Pancreas (tissue), 10 donors: ENCODE measurements around the gene CALN1. TPM values are rescaled to one million over a fixed set of nuclear protein-coding genes. Genes with fewer than 3 reads are reported as not detected.

Source experiments
- ATAC-seq, 4 donors: fragments of 200-7000 bp; cut with Tn5 transposase; one replicate each; pipeline versions ENCODE4 v1.8.0 to v1.9.1; 2020; ENCODE audit warnings: mild to moderate bottlenecking in 4 of 4, moderate library complexity in 4 of 4
- DNase-seq, 6 donors: peaks; one replicate each; pipeline ENCODE4 v3.0.0-alpha.2; 2020
- FAIRE-seq: peaks from 2 replicates; lab custom pipeline; 2012; peaks lifted over from hg19 to GRCh38; lab: Jason Lieb, UNC
- H3K27ac ChIP-seq, 4 donors: fragments of 200-600 bp; sonication (generic); 1 replicate in 3 of 4; 2 replicates in 1 of 4; pipeline versions ENCODE4 v1.5.0 to v1.8.0; 2020
- H3K27me3 ChIP-seq, 4 donors: fragments of 200-600 bp; one replicate each; pipeline ENCODE4 v1.8.0; 2021
- H3K36me3 ChIP-seq, 3 donors: fragments of 200-600 bp; sonication (generic) in 1 of 3; one replicate each; pipeline versions ENCODE4 v1.5.0 to v1.8.0; 2020 to 2021
- H3K4me1 ChIP-seq, 3 donors: fragments of 200-600 bp; one replicate each; pipeline ENCODE4 v1.8.0; 2021
- H3K4me3 ChIP-seq, 4 donors: fragments of 200-600 bp; sonication (generic) in 2 of 4; one replicate each; pipeline versions ENCODE4 v1.5.0 to v1.8.0; 2020 to 2021
- H3K9me3 ChIP-seq, 4 donors: fragments of 200-600 bp; one replicate each; pipeline ENCODE4 v1.8.0; 2021
- WGBS, 2 donors: extraction: QIAGEN DNeasy Blood & Tissue Kit; methylation state at CpG; one replicate each; pipeline ENCODE4 v1.1.7; 2013; 5-methylcytosine and 5-hydroxymethylcytosine counted together
- intact Hi-C, 3 donors: fragments of 100-400 bp; cut with DNase I; formaldehyde crosslinking; loops; one replicate each; pipeline versions ENCODE4 v1.11.1 to v1.14.2; 2022
- polyA plus RNA-seq, 2 donors: library from polyadenylated mRNA; stranded (reverse); fragments of 200-250 nt; gene quantifications; one replicate each; pipeline ENCODE4 v1.2.3, GENCODE V29; 2013
- total RNA-seq, 6 donors: library from RNA; stranded (reverse); fragmentation: NEBNext Ultra II Directional in 4 of 6; extraction: Animal tissue kit (Norgen Biotek cat#: 25700) in 4 of 6; gene quantifications; one replicate each; pipeline versions ENCODE4 v1.2.1 to v1.2.4, GENCODE V29; 2021 to 2023
- TF ChIP-seq, protein P1 (sequence below), 4 donors: fragments of 200-600 bp; sonication (generic) in 3 of 4; IDR thresholded peaks; one replicate each; pipeline versions ENCODE4 v1.5.0 to v1.8.0; 2021; ENCODE audit warnings: antibody characterized with exemption in 4 of 4
- donor health status: healthy with polysubstance abuse.
- donor health status: DM: no; HTN: no; CAD: no; lungs with moderate emphysema.
- donor health status: DM: no; HTN: no; CAD: no.
- donor health status: control.
- donor health status: control.
- donor health status: Bipolar disorder and iron deficiency.
- donor health status: DM: yes; HTN: yes; CAD: no.
- donor health status: DM: no; HTN: no; CAD: no.
- donor health status: DM: no; HTN: no; CAD: no.
- donor health status: DM: yes; HTN: yes; CAD: no.

CALN1 gene
- total and polyA plus RNA-seq, 8 donors = 0.39 to 18.4 (median 1.5) TPM

DNA sequence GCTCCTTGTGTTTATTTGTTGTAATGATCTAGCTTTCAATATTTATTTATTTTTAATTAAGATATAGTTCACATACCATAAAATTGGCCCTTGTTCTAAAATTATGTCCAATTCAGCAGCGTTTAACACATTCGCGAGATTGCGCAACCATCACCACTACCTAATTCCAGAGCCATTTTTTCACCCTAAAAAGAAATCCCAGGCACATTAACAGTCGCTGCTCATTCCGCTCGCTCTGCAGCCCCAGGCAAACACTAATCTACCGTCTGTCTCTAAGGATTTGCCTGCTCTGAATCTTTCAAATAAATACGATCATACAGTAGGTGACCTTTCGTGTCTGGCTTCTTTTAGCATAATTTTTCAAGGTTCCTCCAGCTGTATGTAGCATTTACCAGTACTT is 616.7 kb downstream of the CALN1 start:
- TF ChIP-seq, protein P1, sequence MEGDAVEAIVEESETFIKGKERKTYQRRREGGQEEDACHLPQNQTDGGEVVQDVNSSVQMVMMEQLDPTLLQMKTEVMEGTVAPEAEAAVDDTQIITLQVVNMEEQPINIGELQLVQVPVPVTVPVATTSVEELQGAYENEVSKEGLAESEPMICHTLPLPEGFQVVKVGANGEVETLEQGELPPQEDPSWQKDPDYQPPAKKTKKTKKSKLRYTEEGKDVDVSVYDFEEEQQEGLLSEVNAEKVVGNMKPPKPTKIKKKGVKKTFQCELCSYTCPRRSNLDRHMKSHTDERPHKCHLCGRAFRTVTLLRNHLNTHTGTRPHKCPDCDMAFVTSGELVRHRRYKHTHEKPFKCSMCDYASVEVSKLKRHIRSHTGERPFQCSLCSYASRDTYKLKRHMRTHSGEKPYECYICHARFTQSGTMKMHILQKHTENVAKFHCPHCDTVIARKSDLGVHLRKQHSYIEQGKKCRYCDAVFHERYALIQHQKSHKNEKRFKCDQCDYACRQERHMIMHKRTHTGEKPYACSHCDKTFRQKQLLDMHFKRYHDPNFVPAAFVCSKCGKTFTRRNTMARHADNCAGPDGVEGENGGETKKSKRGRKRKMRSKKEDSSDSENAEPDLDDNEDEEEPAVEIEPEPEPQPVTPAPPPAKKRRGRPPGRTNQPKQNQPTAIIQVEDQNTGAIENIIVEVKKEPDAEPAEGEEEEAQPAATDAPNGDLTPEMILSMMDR (IDR thresholded peaks at IDR 0.05) = no peak
- H3K27me3 ChIP-seq = no peaks in the 10 kb centered on the region
- WGBS, 2 donors = 83 to 87% methylated on average over 10 of the region's 10 CpGs
- no peaks in the 10 kb centered on the region for H3K36me3 ChIP-seq
- no peaks in the 10 kb centered on the region for H3K4me1 ChIP-seq
- DNase-seq = no peak
- H3K27ac ChIP-seq = no peak overlapping the region
- no peaks in the 10 kb centered on the region for H3K9me3 ChIP-seq
- ATAC-seq = no peak
- no peak for FAIRE-seq
- no peak overlapping the region for H3K4me3 ChIP-seq
- intact Hi-C loops = no loop called here

DNA sequence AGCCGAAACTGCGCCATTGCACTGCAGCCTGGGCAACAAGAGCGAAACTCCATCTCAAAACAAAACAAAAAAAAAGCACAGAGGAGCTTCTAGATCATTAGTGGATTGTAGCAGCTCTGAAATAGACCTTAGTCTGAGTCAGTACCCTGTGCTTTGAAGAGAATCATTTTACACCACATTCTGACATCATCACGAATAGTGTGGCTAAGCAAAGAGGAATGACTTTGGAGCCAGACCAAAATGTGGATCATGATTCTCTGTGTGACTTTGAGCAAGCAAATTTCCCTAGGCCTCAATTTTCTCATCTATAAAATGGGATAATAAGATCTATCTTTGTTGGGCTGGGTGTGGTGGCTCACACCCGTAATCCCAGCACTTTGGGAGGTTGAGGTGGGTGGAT is 618.9 kb downstream of the CALN1 start:
- H3K27ac ChIP-seq = no peak overlapping the region
- ATAC-seq = no peak
- no peaks in the 10 kb centered on the region for H3K4me1 ChIP-seq
- TF ChIP-seq, protein P1 (IDR thresholded peaks at IDR 0.05) = no peak
- no peaks in the 10 kb centered on the region for H3K27me3 ChIP-seq
- no peaks in the 10 kb centered on the region for H3K9me3 ChIP-seq
- no peak for DNase-seq
- 72 to 89% methylated on average over 5 of the region's 5 CpGs for WGBS, 2 donors
- intact Hi-C loops = no loop called here
- no peak for FAIRE-seq
- no peak overlapping the region for H3K4me3 ChIP-seq
- no peaks in the 10 kb centered on the region for H3K36me3 ChIP-seq

DNA sequence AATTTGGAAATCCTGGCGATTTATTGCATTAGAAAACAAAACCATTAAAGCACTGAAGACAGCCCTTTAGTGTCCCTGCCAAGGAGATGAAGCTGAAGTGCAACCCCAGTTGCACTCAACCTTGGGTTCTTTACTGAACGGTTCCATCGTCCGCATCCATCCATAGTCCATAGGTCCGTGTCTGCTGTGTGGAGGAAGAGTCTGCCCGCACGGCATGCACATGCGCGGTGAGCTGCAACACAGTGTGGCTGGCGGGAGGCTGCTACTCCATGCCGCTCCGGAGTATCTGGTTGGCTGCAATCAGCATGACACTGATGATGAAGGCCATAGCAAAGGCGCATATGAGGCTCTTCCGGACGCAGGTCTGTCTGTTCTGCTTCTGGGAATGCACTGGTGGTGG is 624.6 kb downstream of the CALN1 start:
- FAIRE-seq (no peak), DNase-seq (no peak), ATAC-seq (no peak)
- Histone ChIP-seq H3K27me3 (no peaks in the 10 kb centered on the region), H3K4me3 (no peak overlapping the region), H3K9me3 (no peaks in the 10 kb centered on the region), H3K36me3 (no peaks in the 10 kb centered on the region), H3K4me1 (no peaks in the 10 kb centered on the region), H3K27ac (no peak overlapping the region)
- 90 to 92% methylated on average over 15 of the region's 15 CpGs for WGBS, 2 donors
- TF ChIP-seq, protein P1 (IDR thresholded peaks at IDR 0.05) = no peak
- intact Hi-C loops = no loop called here

DNA sequence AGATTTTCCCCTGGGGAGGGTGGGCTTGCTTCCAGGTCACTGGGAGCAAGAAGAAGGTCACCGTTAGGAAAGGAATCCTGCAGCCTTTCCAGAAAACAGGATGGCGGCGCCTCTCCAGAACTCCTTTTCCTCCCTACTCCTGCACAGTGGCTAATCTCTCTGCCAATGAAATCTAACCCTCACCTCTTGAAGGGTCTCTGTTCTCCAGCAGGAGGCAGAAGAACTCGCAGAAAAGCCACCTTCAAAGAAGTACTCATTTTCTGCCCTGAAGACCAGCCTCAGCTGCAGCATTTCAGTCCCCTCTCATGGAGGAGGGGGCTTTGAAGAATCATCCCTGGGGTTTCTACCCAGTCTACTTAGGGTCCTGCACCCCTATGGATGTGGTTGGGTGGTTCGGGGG is 626.9 kb downstream of the CALN1 start:
- Histone ChIP-seq H3K4me3 (no peak overlapping the region), H3K36me3 (no peaks in the 10 kb centered on the region), H3K4me1 (no peaks in the 10 kb centered on the region), H3K27me3 (no peaks in the 10 kb centered on the region), H3K9me3 (no peaks in the 10 kb centered on the region), H3K27ac (no peak overlapping the region)
- no peak for FAIRE-seq
- DNase-seq = no peak
- ATAC-seq = no peak
- TF ChIP-seq, protein P1 (IDR thresholded peaks at IDR 0.05) = no peak
- intact Hi-C loops = no loop called here
- 67 to 76% methylated on average over 5 of the region's 5 CpGs for WGBS, 2 donors

DNA sequence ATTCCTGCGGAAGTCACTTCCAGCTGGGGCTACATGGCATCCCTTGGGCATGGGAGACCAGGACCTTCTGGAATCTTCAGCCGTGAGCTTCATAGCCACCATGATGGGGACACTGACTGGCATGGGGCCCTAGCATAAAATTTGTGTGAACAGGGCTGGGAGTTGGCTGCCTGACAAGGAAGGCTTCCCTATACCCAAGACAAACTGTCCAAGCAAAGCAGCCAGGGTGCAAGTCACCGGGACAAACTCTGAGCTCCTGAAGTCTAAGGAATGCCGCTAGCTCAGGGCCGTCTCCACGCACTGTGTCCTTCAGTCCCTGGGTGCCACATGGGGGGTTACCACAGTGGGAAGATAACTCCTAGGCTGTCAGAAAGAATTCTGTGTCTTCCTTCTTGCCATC is 627.4 kb downstream of the CALN1 start:
- ATAC-seq (no peak), FAIRE-seq (no peak), DNase-seq (no peak)
- H3K27ac ChIP-seq = no peak overlapping the region
- H3K4me3 ChIP-seq = no peak overlapping the region
- 73 to 79% methylated on average over 6 of the region's 6 CpGs for WGBS, 2 donors
- no peaks in the 10 kb centered on the region for H3K27me3 ChIP-seq
- TF ChIP-seq, protein P1 (IDR thresholded peaks at IDR 0.05) = no peak
- H3K36me3 ChIP-seq = no peaks in the 10 kb centered on the region
- intact Hi-C loops = no loop called here
- no peaks in the 10 kb centered on the region for H3K9me3 ChIP-seq
- H3K4me1 ChIP-seq = no peaks in the 10 kb centered on the region
